Hepatocyte (in vitro differentiated cells): Measurements from ENCODE around the gene PLG. TPM values are rescaled to one million over a fixed set of nuclear protein-coding genes. Genes with fewer than 3 reads are reported as not detected.
"Not testable (repeated sequence)": the region's sequence is repeated elsewhere in the genome, so short reads cannot be mapped to it uniquely, and the experiment has no call there.

Experiments used
- DNase-seq: peaks from one replicate; pipeline ENCODE4 v3.0.0-alpha.2; 2016; ENCODE audit warnings: low spot score
- H2AFZ ChIP-seq: fragments of 200-600 bp; sonication (generic); 2 replicates; pipeline ENCODE4 v1.6.0; 2016; ENCODE audit warnings: antibody characterized with exemption, mild to moderate bottlenecking
- H3K27ac ChIP-seq: fragments of 200-600 bp; sonication (generic); 2 replicates; pipeline ENCODE4 v1.5.1; 2016; ENCODE audit warnings: mild to moderate bottlenecking
- H3K27me3 ChIP-seq: fragments of 200-600 bp; sonication (generic); 2 replicates; pipeline ENCODE4 v1.6.1; 2016
- H3K36me3 ChIP-seq: fragments of 200-600 bp; sonication (generic); replicated peaks from 2 replicates; pipeline ENCODE4 v1.5.1; 2016; ENCODE audit warnings: low read depth; ENCODE audit not compliant: insufficient read depth
- H3K4me1 ChIP-seq: fragments of 200-600 bp; sonication (generic); 2 replicates; pipeline ENCODE4 v1.5.1; 2016; ENCODE audit warnings: mild to moderate bottlenecking, moderate library complexity; ENCODE audit not compliant: insufficient read depth
- H3K4me2 ChIP-seq: fragments of 200-600 bp; sonication (generic); 2 replicates; pipeline ENCODE4 v1.6.0; 2016
- H3K4me3 ChIP-seq: fragments of 200-600 bp; sonication (generic); 2 replicates; pipeline ENCODE4 v1.5.1; 2016; ENCODE audit warnings: mild to moderate bottlenecking
- H3K79me2 ChIP-seq: fragments of 200-600 bp; sonication (generic); 2 replicates; pipeline ENCODE4 v1.6.0; 2017; ENCODE audit warnings: mild to moderate bottlenecking
- H3K9me2 ChIP-seq: fragments of 200-600 bp; sonication (generic); replicated peaks from 2 replicates; pipeline ENCODE4 v1.6.0; 2017; ENCODE audit warnings: mild to moderate bottlenecking; ENCODE audit not compliant: insufficient read depth
- H3K9me3 ChIP-seq: fragments of 200-600 bp; sonication (generic); 2 replicates; pipeline ENCODE4 v1.5.1; 2016; ENCODE audit warnings: low read depth, mild to moderate bottlenecking
- H4K20me1 ChIP-seq: fragments of 200-600 bp; sonication (generic); 2 replicates; pipeline ENCODE4 v1.6.0; 2016; ENCODE audit warnings: mild to moderate bottlenecking; ENCODE audit not compliant: insufficient read depth, poor library complexity, severe bottlenecking
- CTCF ChIP-seq: fragments of 200-600 bp; sonication (generic); IDR thresholded peaks from 2 replicates; pipeline ENCODE4 v1.5.1; 2016; ENCODE audit warnings: antibody characterized with exemption, mild to moderate bottlenecking; ENCODE audit not compliant: poor library complexity
- EZH2 ChIP-seq: fragments of 200-600 bp; sonication (generic); IDR thresholded peaks from 2 replicates; pipeline ENCODE4 v1.6.1; 2016; ENCODE audit warnings: antibody characterized with exemption, mild to moderate bottlenecking, borderline replicate concordance
- EZH2phosphoT487 ChIP-seq: fragments of 200-600 bp; sonication (generic); IDR thresholded peaks from one replicate; pipeline ENCODE4 v1.6.1; 2018; ENCODE audit warnings: antibody characterized with exemption, mild to moderate bottlenecking, low read depth, moderate library complexity; ENCODE audit not compliant: unreplicated experiment, severe bottlenecking
- WGBS: methylation state at CpG from one replicate; pipeline ENCODE4 v1.1.6; 2016; ENCODE audit warnings: low lambda C conversion rate; ENCODE audit errors: missing lambda C conversion rate; 5-methylcytosine and 5-hydroxymethylcytosine counted together
- polyA plus RNA-seq: library from polyadenylated mRNA; unstranded; fragments of >200 nt; fragmentation: Nextera tagmentation; extraction: Ambion mirVana; gene quantifications from 2 replicates; pipeline ENCODE4 v1.2.1, GENCODE V29; 2016
- total RNA-seq: library from RNA; depleted of rRNA; stranded (reverse); fragments of >200 nt; gene quantifications from 2 replicates; pipeline ENCODE4 v1.2.3, GENCODE V29; 2014

PLG gene
- total and polyA plus RNA-seq, 2 experiments from 2014 or later, result 145 to 225 TPM

DNA sequence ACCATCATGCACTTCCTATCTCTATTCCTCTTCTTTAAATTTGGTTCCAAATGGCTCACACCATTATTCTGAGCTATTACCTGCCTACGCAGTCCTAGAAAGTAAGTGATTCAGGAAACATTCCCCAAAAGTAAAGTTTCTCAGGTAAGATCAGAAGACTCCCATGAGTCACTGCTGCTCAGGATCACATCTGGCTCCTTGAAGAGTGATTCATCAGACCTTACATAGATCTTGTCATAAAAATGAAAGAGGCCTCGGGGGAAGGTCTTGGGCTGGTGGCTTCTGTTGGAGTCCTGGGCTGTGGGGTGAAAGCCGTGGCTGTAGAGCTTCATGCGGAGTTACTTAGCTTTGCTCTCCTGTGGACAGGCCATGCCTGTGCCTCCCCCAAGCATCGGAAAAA is 35.9 kb downstream of the PLG start:
- H3K36me3 ChIP-seq, result no peaks in the 10 kb centered on the region
- no peaks in the 10 kb centered on the region for H3K9me3 ChIP-seq
- H3K27me3 ChIP-seq, result no peaks in the 10 kb centered on the region
- H3K4me3 ChIP-seq, result no peak overlapping the region
- no peaks in the 10 kb centered on the region for H3K4me1 ChIP-seq
- H4K20me1 ChIP-seq, result no peaks in the 10 kb centered on the region
- H2AFZ ChIP-seq, result no peak overlapping the region
- H3K4me2 ChIP-seq, result no peak overlapping the region
- TF ChIP-seq EZH2phosphoT487 (no peak), EZH2 (no peak)
- no peak overlapping the region for H3K27ac ChIP-seq
- H3K79me2 ChIP-seq, result no peaks in the 10 kb centered on the region
- H3K9me2 ChIP-seq, result no peaks in the 10 kb centered on the region
- DNase-seq, result no peak
- WGBS, result 89% methylated on average over 5 of the region's 5 CpGs

DNA sequence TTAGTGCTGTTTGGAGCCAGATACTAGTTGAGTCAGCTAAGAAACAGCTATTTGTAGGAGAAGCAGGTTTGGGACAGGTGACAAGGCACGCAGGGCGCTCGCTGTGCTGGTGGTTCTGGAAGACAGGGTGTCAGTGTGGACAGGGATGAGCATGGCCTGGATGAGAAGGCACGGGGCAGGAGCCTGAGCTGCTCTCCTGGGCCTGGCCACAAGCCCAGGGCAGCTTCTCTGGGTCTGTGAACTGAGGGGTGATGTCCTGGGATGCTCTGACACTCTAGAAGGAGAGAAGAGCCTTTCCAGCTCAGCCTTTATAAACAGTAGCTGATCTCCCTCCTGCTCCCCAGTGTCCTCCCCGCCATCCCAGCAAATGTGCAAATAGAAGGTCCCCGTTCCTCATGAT is 37.9 kb downstream of the PLG start:
- Histone ChIP-seq H3K9me3 (no peaks in the 10 kb centered on the region), H3K27ac (no peak overlapping the region), H3K4me3 (no peak overlapping the region), H3K36me3 (no peaks in the 10 kb centered on the region), H2AFZ (no peak overlapping the region), H3K4me1 (no peaks in the 10 kb centered on the region), H3K4me2 (no peak overlapping the region), H3K27me3 (no peaks in the 10 kb centered on the region), H4K20me1 (no peaks in the 10 kb centered on the region), H3K9me2 (no peaks in the 10 kb centered on the region), H3K79me2 (no peaks in the 10 kb centered on the region)
- no peak for DNase-seq
- no peak for TF ChIP-seq CTCF
- WGBS, result 93% methylated on average over 6 of the region's 6 CpGs

DNA sequence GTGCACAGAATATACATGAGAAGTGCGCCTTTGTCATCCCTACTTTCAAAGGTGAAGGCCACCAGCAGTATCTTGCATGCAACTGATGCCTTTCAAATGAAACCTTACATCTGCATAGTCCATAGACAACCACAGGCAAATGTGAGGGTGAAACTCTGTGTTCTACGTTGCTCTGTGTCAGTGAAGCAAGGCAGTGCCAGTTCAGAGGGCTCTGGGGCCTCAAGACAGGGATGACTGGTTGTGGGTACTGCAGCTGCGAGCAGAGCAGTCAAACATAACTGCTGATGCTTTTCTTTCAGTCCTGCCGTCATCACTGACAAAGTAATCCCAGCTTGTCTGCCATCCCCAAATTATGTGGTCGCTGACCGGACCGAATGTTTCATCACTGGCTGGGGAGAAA is 39.0 kb downstream of the PLG start:
- not testable (repeated sequence) for H3K9me2 ChIP-seq, H3K4me2 ChIP-seq, H4K20me1 ChIP-seq, H3K4me1 ChIP-seq, H3K4me3 ChIP-seq, H3K79me2 ChIP-seq, H3K27me3 ChIP-seq, H3K9me3 ChIP-seq, H3K36me3 ChIP-seq, DNase-seq, H3K27ac ChIP-seq, H2AFZ ChIP-seq
- whole genome bisulfite sequencing, result 93% methylated on average over 7 of the region's 7 CpGs

- no peaks in the 10 kb centered on the region for H3K4me1 ChIP-seq
- no peaks in the 10 kb centered on the region for H3K79me2 ChIP-seq
- WGBS, result 98% methylated on average over 2 of the region's 2 CpGs
- H4K20me1 ChIP-seq, result no peaks in the 10 kb centered on the region
- H3K27ac ChIP-seq, result no peak overlapping the region
- H3K9me2 ChIP-seq, result no peaks in the 10 kb centered on the region
- H3K4me3 ChIP-seq, result no peak overlapping the region
- no peak overlapping the region for H2AFZ ChIP-seq
- DNase-seq, result no peak
- TF ChIP-seq EZH2phosphoT487, result no peak
- no peak for TF ChIP-seq EZH2
- no peak for TF ChIP-seq CTCF
- no peaks in the 10 kb centered on the region for H3K27me3 ChIP-seq
- H3K4me2 ChIP-seq, result no peak overlapping the region
- no peaks in the 10 kb centered on the region for H3K9me3 ChIP-seq
- H3K36me3 ChIP-seq, result no peaks in the 10 kb centered on the region
These were observed 40.0 kb downstream of the PLG start for GRCh38 chr6:160742090-160742489.

- 34% methylated on average over 5 of the region's 5 CpGs for whole genome bisulfite sequencing
- no peak overlapping the region for H3K4me2 ChIP-seq
- DNase-seq, result peak; percentile 39
- H3K4me1 ChIP-seq, result no peaks in the 10 kb centered on the region
- no peaks in the 10 kb centered on the region for H3K9me2 ChIP-seq
- no peaks in the 10 kb centered on the region for H3K36me3 ChIP-seq
- H3K27ac ChIP-seq, result no peak overlapping the region
- H3K27me3 ChIP-seq, result peaks cover 6% of the 10 kb centered on the region
- TF ChIP-seq EZH2phosphoT487, result no peak
- peak; percentile 57 for TF ChIP-seq CTCF
- no peaks in the 10 kb centered on the region for H3K79me2 ChIP-seq
- no peak overlapping the region for H3K4me3 ChIP-seq
- no peaks in the 10 kb centered on the region for H4K20me1 ChIP-seq
- no peaks in the 10 kb centered on the region for H3K9me3 ChIP-seq
- no peak overlapping the region for H2AFZ ChIP-seq
These were observed 48.2 kb downstream of the PLG start for GRCh38 chr6:160750276-160750689.

DNA sequence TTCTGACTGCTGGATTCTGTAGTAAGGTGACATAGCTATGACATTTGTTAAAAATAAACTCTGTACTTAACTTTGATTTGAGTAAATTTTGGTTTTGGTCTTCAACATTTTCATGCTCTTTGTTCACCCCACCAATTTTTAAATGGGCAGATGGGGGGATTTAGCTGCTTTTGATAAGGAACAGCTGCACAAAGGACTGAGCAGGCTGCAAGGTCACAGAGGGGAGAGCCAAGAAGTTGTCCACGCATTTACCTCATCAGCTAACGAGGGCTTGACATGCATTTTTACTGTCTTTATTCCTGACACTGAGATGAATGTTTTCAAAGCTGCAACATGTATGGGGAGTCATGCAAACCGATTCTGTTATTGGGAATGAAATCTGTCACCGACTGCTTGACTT is 51.2 kb downstream of the PLG start:
- H4K20me1 ChIP-seq, H2AFZ ChIP-seq, H3K9me3 ChIP-seq, H3K79me2 ChIP-seq, DNase-seq, H3K27me3 ChIP-seq, H3K9me2 ChIP-seq, H3K27ac ChIP-seq, H3K4me3 ChIP-seq, H3K4me1 ChIP-seq, H3K4me2 ChIP-seq, H3K36me3 ChIP-seq: not testable (repeated sequence)
- 77% methylated on average over 4 of the region's 4 CpGs for WGBS
